ENCODE results near the gene PCDH9. TPM values are rescaled to one million over a fixed set of nuclear protein-coding genes. Genes with fewer than 3 reads are reported as not detected.

PCDH9 gene
- total RNA-seq, 1 donor from 2014 or later, result 9.8 TPM

DNA sequence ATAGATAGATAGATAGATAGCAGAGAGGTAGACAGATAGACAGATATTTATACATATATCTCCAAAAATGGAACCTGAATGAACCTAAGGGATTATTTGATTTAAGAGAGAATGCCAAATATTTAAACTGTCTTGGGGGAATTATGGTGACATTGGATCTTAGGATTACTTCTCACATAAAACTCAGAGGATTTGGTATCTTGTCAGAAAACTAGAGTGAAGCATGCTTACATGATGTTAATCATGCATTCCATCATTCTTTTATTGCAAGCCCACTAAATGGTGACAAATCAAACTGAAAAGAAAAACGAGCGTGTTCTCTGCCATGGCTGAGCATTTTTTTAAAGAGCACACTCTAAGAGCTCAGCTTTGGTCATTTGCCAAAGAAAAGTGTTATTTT is 165.2 kb downstream of the PCDH9 start:
- H3K27me3 Mint-ChIP-seq (ENCODE audit: low read depth), result no peaks in the 10 kb centered on the region
- no peak for DNase-seq (ENCODE audit: low spot score)
- no peaks in the 10 kb centered on the region for H3K9me3 Mint-ChIP-seq (ENCODE audit: low read depth)
- H3K36me3 Mint-ChIP-seq (ENCODE audit: low read depth), result no peaks in the 10 kb centered on the region
- TF ChIP-seq, protein P1, sequence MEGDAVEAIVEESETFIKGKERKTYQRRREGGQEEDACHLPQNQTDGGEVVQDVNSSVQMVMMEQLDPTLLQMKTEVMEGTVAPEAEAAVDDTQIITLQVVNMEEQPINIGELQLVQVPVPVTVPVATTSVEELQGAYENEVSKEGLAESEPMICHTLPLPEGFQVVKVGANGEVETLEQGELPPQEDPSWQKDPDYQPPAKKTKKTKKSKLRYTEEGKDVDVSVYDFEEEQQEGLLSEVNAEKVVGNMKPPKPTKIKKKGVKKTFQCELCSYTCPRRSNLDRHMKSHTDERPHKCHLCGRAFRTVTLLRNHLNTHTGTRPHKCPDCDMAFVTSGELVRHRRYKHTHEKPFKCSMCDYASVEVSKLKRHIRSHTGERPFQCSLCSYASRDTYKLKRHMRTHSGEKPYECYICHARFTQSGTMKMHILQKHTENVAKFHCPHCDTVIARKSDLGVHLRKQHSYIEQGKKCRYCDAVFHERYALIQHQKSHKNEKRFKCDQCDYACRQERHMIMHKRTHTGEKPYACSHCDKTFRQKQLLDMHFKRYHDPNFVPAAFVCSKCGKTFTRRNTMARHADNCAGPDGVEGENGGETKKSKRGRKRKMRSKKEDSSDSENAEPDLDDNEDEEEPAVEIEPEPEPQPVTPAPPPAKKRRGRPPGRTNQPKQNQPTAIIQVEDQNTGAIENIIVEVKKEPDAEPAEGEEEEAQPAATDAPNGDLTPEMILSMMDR (IDR thresholded peaks at IDR 0.05), result no peak
- peaks cover 17% of the 10 kb centered on the region for H3K4me1 Mint-ChIP-seq (ENCODE audit: low read depth)
- no peak overlapping the region for H3K4me3 Mint-ChIP-seq (ENCODE audit: unreplicated experiment)
- no peak overlapping the region for H3K27ac Mint-ChIP-seq (ENCODE audit: unreplicated experiment)

DNA sequence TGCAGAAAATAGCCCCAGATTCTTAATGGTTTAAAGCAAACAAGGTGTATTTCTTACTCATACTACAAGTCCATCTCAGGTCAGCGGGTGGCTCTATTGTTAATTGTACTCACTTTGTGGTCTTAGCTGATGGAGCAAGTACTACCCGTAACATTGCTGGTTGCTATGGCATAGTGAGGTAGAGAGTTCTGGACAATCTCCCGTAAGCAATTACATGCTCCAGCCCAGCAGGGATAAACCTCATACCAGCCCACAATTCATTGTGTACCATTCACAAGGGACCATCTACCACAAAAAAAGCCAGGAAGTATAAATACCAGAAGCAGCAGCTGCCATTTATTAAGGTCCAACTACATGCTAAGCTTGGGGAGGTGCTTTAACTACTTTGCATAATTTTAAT is 167.1 kb downstream of the PCDH9 start:
- no peaks in the 10 kb centered on the region for H3K27me3 Mint-ChIP-seq (ENCODE audit: low read depth)
- H3K9me3 Mint-ChIP-seq (ENCODE audit: low read depth), result no peaks in the 10 kb centered on the region
- H3K36me3 Mint-ChIP-seq (ENCODE audit: low read depth), result no peaks in the 10 kb centered on the region
- DNase-seq (ENCODE audit: low spot score), result no peak
- no peak overlapping the region for H3K27ac Mint-ChIP-seq (ENCODE audit: unreplicated experiment)
- TF ChIP-seq, protein P1 (IDR thresholded peaks at IDR 0.05), result no peak
- peaks cover 20% of the 10 kb centered on the region for H3K4me1 Mint-ChIP-seq (ENCODE audit: low read depth)
- H3K4me3 Mint-ChIP-seq (ENCODE audit: unreplicated experiment), result no peak overlapping the region

DNA sequence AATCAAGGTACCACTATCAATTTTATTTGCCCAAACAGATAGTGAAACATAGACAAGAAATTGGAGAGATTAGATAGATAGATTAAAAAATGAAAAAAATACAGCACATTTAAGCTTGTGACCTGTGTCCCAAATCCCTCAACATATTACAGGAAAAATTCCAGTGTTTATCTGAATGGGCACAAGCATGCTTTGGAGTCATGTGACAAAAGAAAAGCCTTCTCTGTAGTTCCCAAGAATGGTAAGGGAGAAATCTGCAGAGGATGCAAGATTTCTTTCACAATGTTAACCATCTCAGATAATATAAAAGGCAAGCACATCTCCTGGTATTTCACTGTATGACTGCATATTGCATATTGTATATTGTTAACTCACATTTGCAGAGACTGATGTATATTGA is 168.0 kb downstream of the PCDH9 start:
- Mint-ChIP-seq H3K36me3 (ENCODE audit: low read depth) (no peaks in the 10 kb centered on the region), H3K4me3 (ENCODE audit: unreplicated experiment) (no peak overlapping the region), H3K27ac (ENCODE audit: unreplicated experiment) (no peak overlapping the region), H3K27me3 (ENCODE audit: low read depth) (no peaks in the 10 kb centered on the region), H3K4me1 (ENCODE audit: low read depth) (peaks cover 20% of the 10 kb centered on the region), H3K9me3 (ENCODE audit: low read depth) (no peaks in the 10 kb centered on the region)
- TF ChIP-seq, protein P1 (IDR thresholded peaks at IDR 0.05), result no peak
- DNase-seq (ENCODE audit: low spot score), result no peak

DNA sequence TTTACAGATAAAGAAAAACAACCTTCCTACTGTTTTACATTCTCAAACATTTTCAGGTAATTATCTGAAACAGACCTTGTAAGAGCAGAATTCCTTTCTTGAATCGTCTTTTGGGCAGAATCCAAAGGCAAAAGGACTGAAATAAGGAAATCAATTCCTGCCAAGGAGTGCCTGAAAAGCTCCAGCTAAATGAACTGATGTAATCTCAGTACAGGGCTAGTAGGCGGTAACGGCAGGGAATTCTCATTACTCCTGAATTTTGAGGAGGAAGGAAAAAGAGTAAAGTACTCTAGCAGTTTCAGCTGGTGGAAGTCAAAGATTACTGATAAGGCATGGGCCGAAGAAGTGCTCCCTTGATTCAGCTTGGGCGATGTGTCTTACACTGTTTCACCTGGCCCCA is 168.4 kb downstream of the PCDH9 start:
- H3K4me1 Mint-ChIP-seq (ENCODE audit: low read depth), result peaks cover 20% of the 10 kb centered on the region
- DNase-seq (ENCODE audit: low spot score), result no peak
- H3K9me3 Mint-ChIP-seq (ENCODE audit: low read depth), result no peaks in the 10 kb centered on the region
- H3K4me3 Mint-ChIP-seq (ENCODE audit: unreplicated experiment), result no peak overlapping the region
- TF ChIP-seq, protein P1 (IDR thresholded peaks at IDR 0.05), result no peak
- no peaks in the 10 kb centered on the region for H3K27me3 Mint-ChIP-seq (ENCODE audit: low read depth)
- no peak overlapping the region for H3K27ac Mint-ChIP-seq (ENCODE audit: unreplicated experiment)
- H3K36me3 Mint-ChIP-seq (ENCODE audit: low read depth), result no peaks in the 10 kb centered on the region

DNA sequence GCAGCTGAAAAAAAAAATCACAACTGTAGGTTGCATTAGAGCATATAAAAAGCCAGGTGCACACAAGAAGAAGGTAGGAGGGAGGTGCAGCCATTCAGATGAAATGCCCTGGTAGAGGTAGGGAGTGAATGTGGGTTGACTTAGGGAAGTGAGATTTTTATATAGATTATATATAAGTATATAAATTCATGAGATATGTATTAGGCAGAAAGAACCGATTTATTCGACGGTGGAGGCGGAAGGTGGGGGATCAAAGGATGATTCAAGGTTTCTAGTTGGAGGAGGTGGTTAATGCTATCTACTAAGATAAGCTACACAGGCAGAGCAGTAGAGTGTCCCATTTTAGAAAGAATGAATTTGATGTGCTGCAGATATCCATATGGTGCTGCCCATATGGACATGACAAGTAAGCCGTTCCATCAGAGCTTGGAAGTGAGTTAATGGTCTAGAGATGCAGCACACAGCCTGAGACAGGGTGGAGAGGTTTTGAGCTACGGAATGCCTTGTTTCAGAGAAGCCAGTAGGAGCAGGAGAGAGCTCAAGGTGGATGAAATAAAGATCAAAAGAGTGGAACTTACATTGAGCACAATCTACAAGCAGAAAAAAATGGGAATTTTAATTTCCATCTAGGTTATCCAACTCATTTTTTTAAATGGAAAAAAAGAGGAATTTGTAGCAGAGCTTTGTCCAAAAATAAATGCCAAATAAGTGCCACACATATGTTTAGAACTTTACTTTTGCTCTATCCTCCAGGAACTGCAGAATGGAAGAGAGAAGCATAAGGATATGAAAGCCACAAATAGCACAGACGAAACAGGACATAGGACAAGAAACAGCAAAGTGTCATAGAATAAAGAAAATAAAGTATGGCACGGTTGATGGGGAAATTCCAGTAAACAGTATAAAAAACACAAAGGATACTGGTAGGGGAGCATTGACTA is 177.3 kb downstream of the PCDH9 start:
- TF ChIP-seq, protein P1 (IDR thresholded peaks at IDR 0.05), result no peak
- Mint-ChIP-seq H3K4me3 (ENCODE audit: unreplicated experiment) (no peak overlapping the region), H3K27ac (ENCODE audit: unreplicated experiment) (no peak overlapping the region), H3K9me3 (ENCODE audit: low read depth) (no peaks in the 10 kb centered on the region), H3K27me3 (ENCODE audit: low read depth) (no peaks in the 10 kb centered on the region), H3K36me3 (ENCODE audit: low read depth) (no peaks in the 10 kb centered on the region), H3K4me1 (ENCODE audit: low read depth) (peaks cover 13% of the 10 kb centered on the region)
- DNase-seq (ENCODE audit: low spot score), result no peak
